Stimulated activated CD8-positive, alpha-beta memory T cell treated with anti-CD3 and anti-CD28 coated beads, Interleukin-15, amount 100 ng/mL, for 4 hours (primary cell): ENCODE results near the gene PNMA8B.
A peak's percentile ranks its signal among the peaks of the same experiment; 100 is the strongest.
"Not testable (repeated sequence)": the region's sequence is repeated elsewhere in the genome, so short reads cannot be mapped to it uniquely, and the experiment has no call there.

Experiments
- DNase-seq, 2 donors: peaks; one replicate each; pipeline ENCODE4 v3.0.0-alpha.2; 2020; ENCODE audit warnings: low read depth in 2 of 2

PNMA8B gene, protein sequence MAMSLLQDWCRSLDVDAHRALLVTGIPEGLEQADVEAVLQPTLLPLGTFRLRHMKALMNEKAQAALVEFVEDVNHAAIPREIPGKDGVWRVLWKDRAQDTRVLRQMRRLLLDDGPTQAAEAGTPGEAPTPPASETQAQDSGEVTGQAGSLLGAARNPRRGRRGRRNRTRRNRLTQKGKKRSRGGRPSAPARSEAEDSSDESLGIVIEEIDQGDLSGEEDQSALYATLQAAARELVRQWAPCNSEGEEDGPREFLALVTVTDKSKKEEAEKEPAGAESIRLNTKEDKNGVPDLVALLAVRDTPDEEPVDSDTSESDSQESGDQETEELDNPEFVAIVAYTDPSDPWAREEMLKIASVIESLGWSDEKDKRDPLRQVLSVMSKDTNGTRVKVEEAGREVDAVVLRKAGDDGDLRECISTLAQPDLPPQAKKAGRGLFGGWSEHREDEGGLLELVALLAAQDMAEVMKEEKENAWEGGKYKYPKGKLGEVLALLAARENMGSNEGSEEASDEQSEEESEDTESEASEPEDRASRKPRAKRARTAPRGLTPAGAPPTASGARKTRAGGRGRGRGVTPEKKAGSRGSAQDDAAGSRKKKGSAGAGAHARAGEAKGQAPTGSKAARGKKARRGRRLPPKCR

DNA sequence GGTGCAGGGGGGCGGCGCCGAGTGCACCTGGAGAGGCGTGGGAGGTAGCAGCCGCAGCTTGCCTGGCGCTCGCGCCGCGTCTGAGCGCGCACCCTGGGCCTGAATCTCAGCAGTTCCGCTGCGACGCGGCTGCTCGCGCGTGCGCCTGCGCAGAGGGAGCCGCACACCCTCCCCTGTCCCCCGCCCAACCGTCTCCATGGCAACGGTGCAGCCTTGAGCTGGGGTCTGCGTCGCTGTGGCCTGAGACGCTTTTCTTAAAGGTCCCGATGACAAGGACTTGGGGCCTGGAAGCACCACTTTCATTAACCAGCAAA lies at the start of gene PNMA8B:
Gene PNMA8B, minus strand, starts transcription at position 82 of the 314 bp plus-strand sequence. CDS start 402 bp downstream, outside the sequence.
- DNase-seq, result no peak

DNA sequence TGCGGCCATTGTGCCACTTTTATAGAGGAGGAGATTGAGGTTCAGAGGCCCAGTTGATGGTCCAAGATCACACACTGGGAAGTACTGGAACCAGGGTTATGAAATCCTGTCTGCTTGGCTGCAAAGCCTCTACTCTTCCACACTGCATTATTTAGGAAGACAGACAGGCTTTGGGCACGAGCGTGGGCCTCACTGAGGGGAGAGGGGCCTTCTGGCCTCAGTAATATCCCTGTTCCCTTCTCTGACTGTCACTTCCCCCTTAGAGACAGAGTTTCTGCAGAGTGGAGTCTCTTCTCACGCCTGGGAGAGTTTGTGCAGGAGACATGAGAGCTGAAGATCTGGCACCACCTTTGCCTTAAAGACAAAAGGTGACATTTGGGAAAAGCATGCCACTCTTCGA lies 49.0 kb upstream of the PNMA8B start:
- no peak for DNase-seq

DNA sequence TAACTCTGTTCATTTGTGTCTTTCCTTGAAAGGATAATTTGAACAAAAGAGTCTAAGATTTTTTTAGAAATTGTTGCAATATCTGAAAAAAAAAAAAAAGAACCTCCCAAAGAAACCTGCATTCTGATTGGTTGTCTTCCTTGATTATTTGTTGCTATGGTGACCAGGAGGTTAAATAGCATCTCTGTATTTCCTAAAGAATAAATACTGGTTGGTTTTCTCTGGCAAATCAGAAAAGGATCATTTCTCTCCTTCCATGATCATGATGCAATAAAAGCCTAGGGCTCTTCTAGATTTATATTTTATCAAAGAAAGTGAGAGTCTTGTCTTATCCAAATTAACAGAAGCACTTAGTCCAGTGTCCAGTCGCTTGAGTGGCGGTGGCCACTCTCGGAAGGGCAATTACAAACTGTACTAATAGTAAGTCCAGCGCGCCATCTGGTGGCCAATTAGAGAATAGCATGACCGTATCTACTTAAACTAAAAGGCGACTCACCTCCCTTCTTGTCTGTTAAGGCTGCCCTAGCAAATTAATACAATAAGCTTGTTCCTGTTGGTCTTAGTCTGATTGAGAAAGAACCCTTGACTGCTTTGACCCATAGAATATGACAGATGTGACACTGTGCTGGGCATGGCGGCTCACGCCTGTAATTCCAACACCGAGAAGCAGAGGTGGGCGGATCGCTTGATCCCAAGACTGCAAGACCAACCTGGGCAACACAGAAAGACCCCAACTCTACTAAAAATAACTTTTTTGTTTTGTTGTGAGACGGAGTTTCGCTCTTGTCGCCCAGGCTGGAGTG lies 47.0 kb upstream of the PNMA8B start:
- peak; percentile 31 to 66 for DNase-seq

DNA sequence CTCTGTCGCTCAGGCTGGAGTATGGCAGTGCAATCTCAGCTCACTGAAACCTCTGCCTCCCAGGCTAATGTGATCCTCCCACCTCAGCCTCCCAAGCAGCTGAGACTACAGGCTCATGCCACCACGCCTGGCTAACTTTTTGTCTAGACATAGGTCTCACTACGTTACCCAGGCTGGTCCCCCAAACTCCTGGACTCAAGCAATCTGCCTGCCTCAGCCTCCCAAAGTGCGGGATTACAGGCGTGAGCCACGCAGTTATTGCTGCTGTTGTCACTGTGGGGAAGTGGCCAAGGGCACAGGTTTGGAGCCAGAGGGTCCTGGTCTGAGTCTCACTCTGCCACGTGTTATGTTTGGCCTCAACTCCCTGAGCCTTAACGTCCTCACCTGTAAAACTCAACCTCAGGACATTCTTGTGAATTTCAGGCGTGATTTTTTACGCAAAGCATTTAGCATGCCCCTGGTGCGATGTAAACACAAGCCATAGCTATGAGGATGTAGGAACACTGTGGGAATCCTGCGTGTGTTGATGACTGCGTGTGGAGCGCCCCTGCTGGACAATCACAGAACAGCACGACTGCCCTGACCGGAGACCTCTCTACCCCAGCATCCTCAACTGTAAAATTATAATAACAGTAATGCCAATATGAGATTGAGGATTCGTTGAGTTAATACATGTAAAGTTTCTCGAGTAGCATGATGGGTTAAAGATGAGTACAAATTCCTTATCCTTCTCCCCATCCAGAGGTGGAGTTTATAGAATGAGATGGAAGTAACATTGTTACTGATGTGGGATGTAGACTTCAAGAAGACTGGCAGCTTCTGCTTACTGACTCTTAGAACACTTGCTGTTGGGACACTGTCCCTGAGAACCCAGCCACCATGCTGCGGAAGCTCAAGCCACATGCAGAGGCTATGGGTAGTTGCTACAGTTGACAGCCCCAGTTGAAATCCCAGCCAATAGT lies 41.8 kb upstream of the PNMA8B start:
- peak in 1 of 2 donors; percentile 29 for DNase-seq

DNA sequence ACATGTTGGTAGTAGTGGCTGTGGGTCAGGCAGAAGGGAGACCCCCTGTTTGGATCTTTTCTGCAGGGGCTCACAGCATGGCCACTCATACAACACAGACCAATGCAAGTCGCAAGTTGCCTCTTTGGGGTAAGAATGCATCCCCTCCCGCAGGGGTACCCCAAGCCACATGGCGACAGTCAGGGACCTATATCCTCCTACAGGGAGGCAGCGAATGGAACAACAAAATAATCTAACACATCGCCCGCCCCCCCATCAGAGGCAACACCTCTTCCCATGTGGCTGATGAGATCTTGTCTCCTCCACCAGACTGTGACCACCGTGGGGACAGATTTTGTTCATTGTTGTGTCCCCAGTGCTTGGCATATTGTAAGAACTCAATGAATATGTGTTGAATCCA lies 40.7 kb upstream of the PNMA8B start:
- no peak for DNase-seq

DNA sequence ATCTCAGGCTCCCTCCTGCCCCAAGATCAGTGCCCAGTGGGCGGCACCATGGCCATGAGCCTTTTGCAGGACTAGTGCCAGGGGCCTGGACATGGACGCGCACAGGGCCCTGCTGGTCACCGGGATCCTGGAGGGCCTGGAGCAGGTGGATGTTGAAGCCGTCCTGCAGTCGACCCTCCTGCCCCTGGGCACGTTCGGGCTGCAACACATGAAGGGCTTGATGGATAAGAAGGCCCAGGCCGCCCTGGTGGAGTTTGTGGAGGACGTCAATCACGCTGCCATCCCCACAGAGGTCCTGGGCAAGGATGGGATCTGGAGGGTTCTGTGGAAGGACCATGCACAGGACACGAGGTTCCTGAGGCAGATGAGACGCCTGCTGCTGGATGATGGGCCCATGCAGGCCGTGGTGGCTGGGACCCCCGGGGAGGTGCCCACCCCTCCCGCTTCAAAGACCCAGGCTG lies 38.0 kb upstream of the PNMA8B start:
- no peak for DNase-seq

DNA sequence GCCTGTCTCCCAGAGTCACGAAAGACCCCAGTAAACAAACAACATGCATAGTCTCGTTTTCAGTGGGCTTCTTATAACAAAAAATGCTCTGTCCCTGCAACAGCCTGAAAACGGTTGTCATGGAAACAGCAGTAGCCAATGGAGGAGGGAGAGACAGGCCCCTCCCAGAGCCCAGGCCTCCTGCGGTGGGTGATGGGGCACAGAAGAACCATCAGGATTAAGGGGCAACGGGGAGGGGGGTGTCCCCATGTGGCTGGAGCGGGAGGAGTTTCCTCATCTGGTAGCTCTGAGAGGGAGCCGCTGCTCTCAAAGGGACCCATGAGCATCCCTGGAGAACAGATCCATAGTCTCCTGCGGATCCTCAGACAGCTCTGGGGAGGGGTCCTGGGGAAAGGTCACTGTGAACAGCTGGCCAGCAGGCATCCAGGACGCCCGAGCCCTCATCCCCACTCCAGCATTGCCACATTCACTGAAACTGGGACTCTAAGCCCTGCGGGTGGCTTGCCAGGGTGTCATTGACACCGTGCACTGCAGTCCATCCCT lies 37.5 kb upstream of the PNMA8B start:
- no peak for DNase-seq

DNA sequence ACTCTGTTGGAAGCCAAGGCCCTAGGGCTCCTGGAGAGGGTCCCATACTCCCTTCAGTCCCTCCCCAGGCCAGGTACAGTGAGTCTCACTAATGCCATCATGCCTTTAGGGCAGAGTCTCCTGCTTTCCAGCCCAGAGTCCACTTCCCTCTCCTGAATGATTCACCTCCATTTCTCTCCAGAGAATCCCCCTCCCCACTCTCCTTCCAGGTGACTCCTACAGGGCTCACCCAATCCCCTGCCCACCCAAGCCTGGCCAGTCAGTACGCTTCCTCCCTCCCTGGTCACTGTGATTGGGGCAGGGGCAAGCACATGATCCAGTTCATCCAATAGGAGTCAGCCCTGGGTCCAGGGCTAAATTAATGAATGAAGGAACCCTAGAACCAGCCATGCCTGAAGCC lies 35.0 kb upstream of the PNMA8B start:
- no peak for DNase-seq

DNA sequence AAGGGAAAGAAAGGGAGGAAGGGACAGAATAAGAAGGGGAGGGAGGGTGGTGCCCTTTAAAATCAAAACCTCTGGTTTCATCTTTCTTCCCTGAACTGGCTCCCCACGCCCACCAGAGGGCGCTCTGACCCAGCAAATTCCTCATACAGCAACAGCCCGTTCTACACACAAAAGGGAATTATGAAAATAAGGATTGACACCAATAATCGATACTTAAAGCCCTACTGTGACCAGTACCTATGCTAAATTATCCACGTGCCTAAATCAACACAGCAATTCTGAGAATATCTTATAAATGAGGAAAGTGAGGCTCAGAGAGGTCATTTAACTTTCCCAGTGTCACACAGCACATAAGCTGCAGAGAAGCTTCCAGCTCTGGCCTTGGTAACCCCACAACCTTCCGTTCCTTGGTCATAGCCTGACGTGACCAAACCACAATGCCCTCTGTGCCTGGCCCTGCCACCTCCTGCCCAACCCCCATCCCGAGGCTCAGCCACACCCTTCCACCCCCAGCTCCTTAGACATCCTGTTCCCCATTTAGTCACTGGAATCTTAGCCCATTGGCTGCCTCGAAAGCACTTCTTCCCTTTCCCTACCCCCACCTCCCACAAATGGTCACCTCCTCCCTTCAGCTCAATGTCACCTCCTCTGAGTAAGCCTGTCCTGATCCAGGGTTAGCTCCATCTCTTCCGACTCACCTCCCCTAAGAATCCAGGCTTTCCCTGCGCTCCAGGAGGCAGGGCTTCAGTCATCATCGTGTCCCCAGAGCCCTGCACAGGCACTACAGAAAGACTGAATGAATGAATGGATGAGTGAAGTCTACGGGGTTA lies 34.2 kb upstream of the PNMA8B start:
- DNase-seq, result peak; percentile 36 to 40

DNA sequence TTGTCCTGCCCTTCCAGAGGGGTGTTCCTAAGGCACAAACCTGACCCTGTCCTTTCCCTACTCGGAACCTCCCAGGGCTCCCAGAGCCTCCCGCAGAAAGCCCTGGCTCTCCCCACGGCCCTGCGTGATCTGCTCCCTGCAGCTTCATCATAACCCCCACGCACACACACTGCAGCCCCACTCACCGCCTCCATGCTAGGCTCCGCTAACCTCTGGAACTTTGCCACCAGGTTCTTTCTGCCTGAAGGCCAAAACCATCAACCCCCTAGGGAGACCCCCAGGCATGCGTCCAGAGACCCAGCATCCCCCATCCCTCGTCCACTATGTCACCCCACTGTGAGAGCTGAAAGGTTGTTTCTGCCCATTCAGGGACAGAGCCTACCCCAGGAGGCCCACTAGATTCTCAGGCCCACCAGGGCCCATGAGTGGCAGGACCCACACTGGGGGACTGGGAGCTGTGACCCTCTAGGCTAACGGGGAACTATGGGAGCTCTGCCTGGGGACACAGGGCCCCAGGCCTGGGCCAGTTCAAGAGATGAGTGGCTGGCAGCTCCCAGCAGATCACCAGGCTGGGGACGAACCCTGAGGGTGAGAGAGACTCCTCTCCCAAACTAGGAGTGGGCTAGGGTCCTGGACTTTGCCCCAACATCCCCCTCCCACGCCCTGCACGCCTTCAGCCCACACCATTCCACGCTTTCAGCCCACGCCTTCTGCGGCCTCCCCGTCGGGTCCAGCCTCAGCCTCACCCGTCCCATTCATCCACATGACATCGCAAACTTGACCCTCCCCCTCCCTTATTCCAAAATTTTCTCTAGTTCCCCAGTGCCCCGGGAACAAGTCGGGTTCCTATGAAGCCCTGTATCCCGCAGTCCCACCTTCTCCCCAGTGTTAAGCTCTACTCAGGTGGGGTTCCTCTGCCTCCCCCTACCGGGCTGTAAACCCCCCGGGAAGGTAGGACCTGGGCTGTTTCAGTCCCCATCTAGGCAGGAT lies 33.2 kb upstream of the PNMA8B start:
- DNase-seq, result no peak

DNA sequence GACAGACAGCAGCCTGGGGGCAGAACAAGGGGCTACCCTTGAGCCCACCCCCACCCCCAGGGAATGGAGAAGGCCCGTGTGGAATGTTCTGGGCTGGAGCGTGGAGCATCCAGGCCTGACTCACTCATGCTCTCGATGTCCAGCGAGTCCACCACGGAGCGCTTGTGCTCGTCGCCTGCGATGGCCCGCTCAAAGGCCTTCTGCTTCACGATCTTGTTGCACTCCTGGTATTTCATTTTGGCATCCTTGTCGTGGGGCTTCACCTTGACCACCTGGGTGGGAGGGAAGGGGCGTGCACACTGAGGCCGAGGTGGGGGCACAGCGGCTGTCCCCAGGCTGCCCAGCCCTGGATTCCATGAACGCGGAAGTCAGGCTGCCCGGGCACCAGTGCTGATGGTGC lies 31.1 kb upstream of the PNMA8B start:
- DNase-seq, result not testable (repeated sequence)

DNA sequence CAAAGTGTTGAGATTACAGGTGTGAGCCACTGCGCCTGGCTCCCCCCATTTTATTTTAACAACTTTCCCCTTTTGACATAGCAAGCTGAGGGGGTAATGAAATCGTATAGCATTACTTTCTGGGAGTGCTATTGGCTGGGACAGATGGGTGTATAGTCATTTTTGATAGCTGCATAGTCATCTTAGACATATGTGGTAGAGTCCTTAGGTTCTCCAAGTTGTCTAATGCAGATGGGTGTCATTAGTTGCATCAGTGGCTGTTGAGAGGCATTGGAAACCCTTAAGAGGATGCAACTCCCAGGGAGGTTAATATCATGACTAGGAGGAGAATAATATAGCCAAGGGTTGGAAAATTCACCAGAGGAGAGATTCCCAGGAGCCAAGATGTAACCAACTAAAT lies 28.6 kb upstream of the PNMA8B start:
- no peak for DNase-seq

DNA sequence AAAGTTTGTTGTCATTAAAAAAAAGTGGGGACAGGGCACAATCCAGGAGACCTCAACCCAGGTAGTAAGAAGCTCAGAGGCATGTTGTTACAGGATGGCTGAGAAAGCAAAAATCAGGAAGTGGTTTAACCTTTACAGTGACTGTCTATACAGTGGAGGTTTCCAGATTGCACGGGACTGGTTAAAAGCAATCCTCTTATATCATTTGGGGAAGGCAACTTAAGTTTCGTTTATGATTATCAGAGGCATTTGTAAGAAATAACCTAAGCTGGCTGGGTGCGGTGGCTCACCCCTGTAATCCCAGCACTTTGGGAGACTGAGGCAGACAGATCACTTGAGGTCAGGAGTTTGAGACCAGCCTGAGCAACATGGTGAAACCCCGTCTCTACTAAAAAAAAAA lies 27.3 kb upstream of the PNMA8B start:
- peak in 1 of 2 donors; percentile 15 for DNase-seq

DNA sequence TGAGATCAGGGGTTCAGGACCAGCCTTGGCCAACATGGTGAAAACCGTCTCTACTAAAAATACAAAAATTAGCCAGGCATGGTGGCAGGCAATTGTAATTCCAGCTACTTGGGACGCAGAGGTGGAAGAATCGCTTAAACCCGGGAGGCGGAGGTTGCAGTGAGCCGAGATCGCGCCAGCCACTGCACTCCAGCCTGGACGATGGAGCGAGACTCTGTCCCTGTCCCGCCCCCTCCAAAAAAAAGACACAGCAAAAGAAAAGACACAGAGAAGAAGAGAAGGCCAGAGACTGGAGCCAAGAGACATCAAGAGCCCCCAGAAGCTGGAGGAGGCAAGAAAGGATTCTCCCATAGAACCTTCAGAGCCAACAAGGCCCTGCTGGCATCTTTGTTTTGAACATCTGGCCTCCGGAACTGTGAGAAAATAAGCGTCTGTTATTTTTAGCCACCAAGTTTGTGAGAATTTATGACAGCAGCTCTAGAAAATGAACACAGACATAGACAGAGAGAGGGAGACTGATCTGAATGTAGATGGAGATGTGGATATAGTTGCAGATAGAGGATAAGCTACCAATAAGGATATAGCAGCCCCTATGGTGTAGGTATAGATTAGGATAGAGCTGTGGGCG lies 25.7 kb upstream of the PNMA8B start:
- DNase-seq, result no peak

DNA sequence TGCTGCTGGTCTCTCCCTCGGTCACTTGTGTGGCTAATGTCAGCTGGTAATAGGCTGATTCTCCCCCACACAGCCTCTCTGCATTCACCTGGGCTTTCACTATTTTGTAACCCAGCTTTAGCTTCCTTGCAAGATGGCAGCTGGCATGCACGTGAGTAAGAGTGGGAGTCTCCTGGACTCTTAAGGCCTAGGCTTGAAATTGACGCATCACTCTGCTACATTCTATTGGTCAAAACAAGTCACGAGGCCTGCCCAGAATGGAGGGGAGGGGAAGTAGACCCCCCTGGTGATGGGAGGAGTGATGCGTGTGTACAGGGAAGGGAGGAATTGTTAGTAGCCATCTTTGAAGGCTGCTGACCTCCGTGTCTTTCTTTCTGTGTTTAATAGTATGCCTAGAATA lies 24.9 kb upstream of the PNMA8B start:
- DNase-seq, result no peak

DNA sequence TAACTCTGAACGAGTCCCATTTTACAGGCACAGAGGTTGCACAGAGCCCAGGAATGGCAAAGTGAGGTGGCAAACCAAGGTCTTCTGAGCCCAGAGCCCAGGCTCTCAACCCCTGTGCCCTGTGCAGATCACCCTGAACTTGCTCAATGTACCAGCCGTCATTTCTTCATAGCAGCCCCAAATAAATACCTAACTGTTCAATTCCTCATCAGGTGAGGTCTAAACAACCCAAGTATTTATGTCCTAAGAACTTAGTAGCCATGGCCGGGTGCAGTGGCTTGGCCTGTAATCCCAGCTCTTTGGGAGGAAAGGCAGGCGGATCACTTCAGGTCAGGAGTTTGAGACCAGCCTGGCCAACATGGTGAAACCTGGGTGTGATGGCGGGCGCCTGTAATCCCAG lies 21.8 kb upstream of the PNMA8B start:
- no peak for DNase-seq

DNA sequence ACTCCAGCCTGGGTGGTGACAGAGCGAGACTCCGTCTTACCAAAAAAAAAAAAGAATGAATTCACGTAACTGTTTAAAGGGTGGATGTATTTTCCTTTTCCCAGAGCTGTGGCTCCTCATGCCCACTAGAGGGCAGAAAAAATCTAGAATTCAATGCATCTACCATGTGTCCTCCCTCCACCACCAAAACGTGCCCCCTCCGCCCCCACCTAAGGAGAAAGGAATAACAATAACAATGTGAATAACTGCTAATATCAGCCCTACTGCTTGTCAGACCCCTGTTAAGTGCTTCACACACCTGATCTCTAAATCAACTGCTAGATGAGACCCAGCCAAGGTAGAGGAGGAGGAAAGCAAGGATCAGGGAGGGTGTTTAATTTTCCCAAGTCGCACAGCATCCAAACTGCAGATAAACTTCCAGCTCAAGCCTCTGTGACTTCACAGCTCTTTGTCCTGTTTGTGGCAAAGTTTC lies 20.2 kb upstream of the PNMA8B start:
- DNase-seq, result no peak

DNA sequence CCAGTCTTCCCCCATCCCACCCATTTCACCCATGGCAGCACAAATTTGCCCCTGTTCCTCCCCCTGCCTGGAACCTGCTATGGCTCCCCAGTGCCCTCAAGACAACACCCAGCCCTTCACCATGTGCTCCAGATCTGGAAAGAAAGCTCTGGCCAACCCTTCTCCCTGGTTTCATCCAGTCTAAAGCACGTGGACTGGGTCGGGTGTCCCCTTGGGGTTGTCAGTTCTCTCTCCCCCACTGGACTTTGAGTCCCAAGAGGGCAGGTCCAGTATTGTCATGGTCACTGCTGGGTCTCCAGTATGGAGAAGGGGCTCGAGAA lies 19.6 kb upstream of the PNMA8B start:
- DNase-seq, result no peak
